OCI-LY7 (cell line): ENCODE results near the gene METTL22. TPM values are rescaled to one million over a fixed set of nuclear protein-coding genes. Genes with fewer than 3 reads are reported as not detected.

Source experiments
- BruUV-seq: library from RNA; stranded (reverse); fragments of 400-500 nt; replicated peaks from 2 replicates; lab custom pipeline; 2021; lab: Mats Ljungman, UMichigan
- CTCF ChIA-PET: fragments of 300-600 bp; sonication (Branson Sonifier 250); formaldehyde crosslinking; loops from one replicate; lab custom pipeline; 2022; ENCODE audit warnings: antibody characterized with exemption; ENCODE audit not compliant: unreplicated experiment; lab: Charles Lee
- POLR2A ChIA-PET: fragments of 300-600 bp; sonication (Branson Sonifier 250); formaldehyde crosslinking; loops from one replicate; lab custom pipeline; 2022; ENCODE audit warnings: antibody characterized with exemption; lab: Charles Lee
- DNase-seq: peaks from one replicate; pipeline ENCODE4 v3.0.0-alpha.2; 2015; ENCODE audit warnings: low spot score
- H2AFZ ChIP-seq: fragments of 200-600 bp; sonication (generic), shearing (Covaris generic); 2 replicates; pipeline ENCODE4 v1.6.1; 2014; ENCODE audit warnings: mild to moderate bottlenecking, antibody characterized with exemption, low read length, moderate library complexity
- H3K27ac ChIP-seq: fragments of 200-600 bp; sonication (generic); 2 replicates; pipeline ENCODE4 v1.5.1; 2014; ENCODE audit warnings: mixed run types, low read depth, mild to moderate bottlenecking, moderate library complexity, low read length, inconsistent platforms; ENCODE audit not compliant: poor library complexity, severe bottlenecking
- H3K36me3 ChIP-seq: fragments of 200-600 bp; sonication (generic); 2 replicates; pipeline ENCODE4 v1.6.1; 2014; ENCODE audit warnings: mild to moderate bottlenecking, antibody characterized with exemption, low read length, moderate library complexity, mixed read lengths; ENCODE audit not compliant: insufficient read depth
- H3K4me1 ChIP-seq: fragments of 200-600 bp; sonication (generic); 2 replicates; pipeline ENCODE4 v1.5.1; 2014; ENCODE audit warnings: mild to moderate bottlenecking, low read length; ENCODE audit not compliant: insufficient read depth, poor library complexity, severe bottlenecking
- H3K4me2 ChIP-seq: fragments of 200-600 bp; sonication (generic); 2 replicates; pipeline ENCODE4 v1.6.1; 2014; ENCODE audit warnings: mild to moderate bottlenecking, low read length
- H3K4me3 ChIP-seq: fragments of 200-600 bp; sonication (generic); 2 replicates; pipeline ENCODE4 v1.5.1; 2014; ENCODE audit warnings: mild to moderate bottlenecking, low read depth, low read length; ENCODE audit not compliant: poor library complexity, severe bottlenecking
- H3K79me2 ChIP-seq: fragments of 200-600 bp; sonication (generic); 2 replicates; pipeline ENCODE4 v1.6.1; 2016; ENCODE audit warnings: low read depth, mild to moderate bottlenecking, low read length, moderate library complexity, mixed read lengths; ENCODE audit not compliant: insufficient read depth
- H3K9me2 ChIP-seq: fragments of 200-600 bp; sonication (generic); 2 replicates; pipeline ENCODE4 v1.6.1; 2016; ENCODE audit warnings: mild to moderate bottlenecking, low read length, mixed read lengths; ENCODE audit not compliant: insufficient read depth
- H3K9me3 ChIP-seq: fragments of 200-600 bp; sonication (generic); 2 replicates; pipeline ENCODE4 v1.6.1; 2014; ENCODE audit warnings: mild to moderate bottlenecking, mixed run types, low read length, mixed read lengths
- H4K20me1 ChIP-seq: fragments of 200-600 bp; sonication (generic); 2 replicates; pipeline ENCODE4 v1.6.1; 2014; ENCODE audit warnings: mild to moderate bottlenecking, antibody characterized with exemption, low read length, moderate library complexity, mixed read lengths; ENCODE audit not compliant: insufficient read depth
- CTCF ChIP-seq: fragments of 200-600 bp; sonication (generic); conservative IDR thresholded peaks from 2 replicates; pipeline ENCODE4 v1.5.1; 2014; ENCODE audit warnings: mild to moderate bottlenecking, antibody characterized with exemption, low read length, moderate library complexity, mixed read lengths
- EZH2phosphoT487 ChIP-seq: fragments of 200-600 bp; sonication (generic); IDR thresholded peaks from 2 replicates; pipeline ENCODE4 v1.6.1; 2018; ENCODE audit warnings: low read depth, borderline replicate concordance, mild to moderate bottlenecking, mixed run types, antibody characterized with exemption, low read length, moderate library complexity, mixed read lengths
- intact Hi-C: fragments of 100-400 bp; cut with micrococcal nuclease; formaldehyde crosslinking; loops from one replicate; pipeline ENCODE4 v1.10.0; 2022; ENCODE audit not compliant: unreplicated experiment
- total RNA-seq, 2 experiments: library from RNA; depleted of rRNA in 1 of 2; stranded (reverse); fragments of >200 nt in 1 of 2; shearing (Covaris generic) in 1 of 2; gene quantifications; 2 replicates each; pipeline ENCODE4 v1.2.3, GENCODE V29; 2014 to 2022

METTL22 gene
- total RNA-seq, 2 experiments from 2014 or later, result 22.4 to 55.0 TPM

GRCh38 chr16:8668113-8668512 lies 46.6 kb downstream of the METTL22 start:
- H3K4me1 ChIP-seq, result no peaks in the 10 kb centered on the region
- BruUV-seq, result no TSS peak

GRCh38 chr16:8669481-8669880 lies 48.0 kb downstream of the METTL22 start:
- no peaks in the 10 kb centered on the region for H3K36me3 ChIP-seq

More at GRCh38 chr16:8668113-8668512, 46.6 kb downstream of the METTL22 start:
- Histone ChIP-seq H3K4me3 (no peak overlapping the region), H4K20me1 (no peaks in the 10 kb centered on the region), H3K4me2 (no peak overlapping the region), H3K36me3 (no peaks in the 10 kb centered on the region), H3K9me3 (no peaks in the 10 kb centered on the region), H3K79me2 (no peaks in the 10 kb centered on the region), H3K27ac (no peak overlapping the region), H3K9me2 (no peaks in the 10 kb centered on the region), H2AFZ (no peak overlapping the region)
- intact Hi-C loops, result no loop called here
- ChIA-PET POLR2A (interaction anchor here (1.0 kb wide), 1 partner anchor 99 kb away, joined by 3 read pairs; no protein-coding TSS in a partner anchor), CTCF (no interaction called here)
- DNase-seq, result no peak
- no peak for TF ChIP-seq EZH2phosphoT487
- no peak for TF ChIP-seq CTCF

More at GRCh38 chr16:8669481-8669880, 48.0 kb downstream of the METTL22 start:
- Histone ChIP-seq H3K4me1 (no peaks in the 10 kb centered on the region), H3K4me3 (no peak overlapping the region), H3K4me2 (no peak overlapping the region), H3K9me3 (no peaks in the 10 kb centered on the region), H3K79me2 (no peaks in the 10 kb centered on the region), H3K27ac (no peak overlapping the region), H3K9me2 (no peaks in the 10 kb centered on the region), H4K20me1 (no peaks in the 10 kb centered on the region), H2AFZ (no peak overlapping the region)
- POLR2A ChIA-PET, result interaction anchor here (0.7 kb wide), 1 partner anchor 328 kb away, joined by 3 read pairs; no protein-coding TSS in a partner anchor
- no TSS peak for BruUV-seq
- CTCF ChIA-PET, result no interaction called here
- DNase-seq, result no peak
- intact Hi-C loops, result no loop called here
- TF ChIP-seq EZH2phosphoT487 (no peak), CTCF (no peak)
